Adipose tissue (tissue), 3 donors: ENCODE results near the gene TAPBPL. TPM values are rescaled to one million over a fixed set of nuclear protein-coding genes. Genes with fewer than 3 reads are reported as not detected.

Experiments used
- polyA plus RNA-seq, 3 donors: library from polyadenylated mRNA; stranded (reverse); fragments of 200-250 nt; gene quantifications; one replicate each; pipeline ENCODE4 v1.2.3, GENCODE V29; 2013
- donor health status: healthy with polysubstance abuse.
- donor health status: Bipolar disorder and iron deficiency.
- donor health status: healthy.

TAPBPL gene
- polyA plus RNA-seq, 3 donors, result 8.0 to 15.9 (median 8.9) TPM

Other genes with a start within 250 kb of the TAPBPL start
- 100 to 1,000 TPM in 1 of 3 donors, 1 to 10 TPM in 2; 8.7 to 117 (median 9.8) TPM for gene PLEKHG6, start 141.4 kb upstream of the TAPBPL start, polyA plus RNA-seq
- 100 to 1,000 TPM in 1 of 3 donors, 10 to 100 TPM in 2; 46.8 to 238 (median 68.9) TPM for gene TNFRSF1A, start 110.0 kb upstream of the TAPBPL start, polyA plus RNA-seq
- gene SCNN1A, start 76.5 kb upstream of the TAPBPL start, polyA plus RNA-seq, result 10 to 100 TPM in 1 of 3 donors, 1 to 10 TPM in 2; 1.0 to 17.0 (median 5.0) TPM
- 100 to 1,000 TPM in 1 of 3 donors, 10 to 100 TPM in 2; 53.4 to 132 (median 60.0) TPM for gene LTBR, start 67.9 kb upstream of the TAPBPL start, polyA plus RNA-seq
- 1 to 10 TPM in 1 of 3 donors, under 1 TPM in 1, not detected in 1; 0.82 to 1.1 TPM for gene CD27, start 7.1 kb upstream of the TAPBPL start, polyA plus RNA-seq
- 1 to 10 TPM; 3.3 to 4.7 (median 4.6) TPM for gene VAMP1, start 18.6 kb downstream of the TAPBPL start, polyA plus RNA-seq
- gene MRPL51, start 41.2 kb downstream of the TAPBPL start, polyA plus RNA-seq, result 100 to 1,000 TPM in 1 of 3 donors, 10 to 100 TPM in 2; 74.8 to 100 (median 94.9) TPM
- gene NCAPD2, start 42.1 kb downstream of the TAPBPL start, polyA plus RNA-seq, result 1 to 10 TPM; 5.5 to 7.4 (median 7.1) TPM
- 1,000 to 10,000 TPM in 2 of 3 donors, 100 to 1,000 TPM in 1; 763 to 1,731 (median 1,287) TPM for gene GAPDH, start 82.5 kb downstream of the TAPBPL start, polyA plus RNA-seq
- gene IFFO1, start 104.0 kb downstream of the TAPBPL start, polyA plus RNA-seq, result 10 to 100 TPM in 2 of 3 donors, 1 to 10 TPM in 1; 7.3 to 18.7 (median 15.3) TPM
- 10 to 100 TPM; 11.8 to 42.9 (median 22.0) TPM for gene NOP2, start 116.2 kb downstream of the TAPBPL start, polyA plus RNA-seq
- gene CHD4, start 155.3 kb downstream of the TAPBPL start, polyA plus RNA-seq, result 100 to 1,000 TPM in 1 of 3 donors, 10 to 100 TPM in 2; 77.3 to 133 (median 92.3) TPM
- 1 to 10 TPM in 1 of 3 donors, under 1 TPM in 2; 0.11 to 1.0 (median 0.35) TPM for gene LPAR5, start 183.9 kb downstream of the TAPBPL start, polyA plus RNA-seq
- gene ACRBP, start 195.4 kb downstream of the TAPBPL start, polyA plus RNA-seq, result 1 to 10 TPM in 1 of 3 donors, under 1 TPM in 1, not detected in 1; 0.74 to 1.6 TPM
- gene ING4, start 211.1 kb downstream of the TAPBPL start, polyA plus RNA-seq, result 10 to 100 TPM; 23.2 to 28.7 (median 25.2) TPM
- 10 to 100 TPM; 25.2 to 35.8 (median 25.7) TPM for gene ZNF384, start 237.3 kb downstream of the TAPBPL start, polyA plus RNA-seq
- under 1 TPM in 2 of 3 donors, not detected in 1; 0.09 to 0.49 TPM for gene PIANP, start 248.8 kb downstream of the TAPBPL start, polyA plus RNA-seq